COR-L47 (cell line): ENCODE results near the gene SCYL1.
A peak's percentile ranks its signal among the peaks of the same experiment; 100 is the strongest.

Source experiments
- DNase-seq: peaks from one replicate; lab custom pipeline; 2025; lab: John Stamatoyannopoulos, UW

SCYL1 gene

DNA sequence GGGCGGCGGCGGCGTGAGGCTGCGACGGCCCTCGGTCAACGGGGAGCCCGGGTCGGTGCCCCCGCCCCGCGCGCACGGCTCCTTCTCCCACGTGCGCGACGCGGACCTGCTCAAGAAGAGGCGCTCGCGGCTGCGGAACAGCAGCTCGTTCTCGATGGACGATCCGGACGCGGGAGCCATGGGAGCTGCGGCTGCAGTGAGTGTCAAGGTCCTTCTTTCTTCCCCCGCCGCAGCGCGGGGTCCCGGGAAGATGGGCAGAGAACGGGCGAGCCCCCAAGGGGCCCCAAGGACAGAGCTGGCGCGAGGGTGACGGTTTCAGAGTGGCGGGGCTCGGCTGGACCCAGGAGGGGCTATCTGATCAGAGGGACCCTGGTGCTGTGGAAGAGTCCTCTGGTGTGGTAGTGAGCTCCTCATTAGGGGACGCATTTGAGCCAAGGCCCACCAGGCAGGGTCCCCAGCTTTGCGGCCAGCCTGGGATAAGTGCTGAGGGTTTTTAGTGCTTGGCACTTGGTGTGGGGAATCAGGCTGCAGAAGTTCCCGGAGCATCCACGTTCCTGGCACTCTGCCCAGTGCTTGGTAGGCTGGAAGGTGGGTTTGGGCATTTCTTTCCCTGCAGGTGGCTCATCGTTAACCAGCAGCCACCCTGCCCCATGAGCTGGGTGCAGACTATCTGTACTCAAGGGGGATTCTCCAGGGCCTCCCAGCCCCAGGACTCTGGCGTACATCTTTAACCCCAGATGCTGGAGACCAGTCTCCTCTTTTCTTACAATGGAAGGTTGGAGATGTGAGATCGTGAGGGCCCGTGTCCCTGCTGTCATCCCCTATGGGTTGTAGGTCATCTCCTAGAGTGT is 60.7 kb downstream of the SCYL1 start:
- DNase-seq = peak; percentile 36

DNA sequence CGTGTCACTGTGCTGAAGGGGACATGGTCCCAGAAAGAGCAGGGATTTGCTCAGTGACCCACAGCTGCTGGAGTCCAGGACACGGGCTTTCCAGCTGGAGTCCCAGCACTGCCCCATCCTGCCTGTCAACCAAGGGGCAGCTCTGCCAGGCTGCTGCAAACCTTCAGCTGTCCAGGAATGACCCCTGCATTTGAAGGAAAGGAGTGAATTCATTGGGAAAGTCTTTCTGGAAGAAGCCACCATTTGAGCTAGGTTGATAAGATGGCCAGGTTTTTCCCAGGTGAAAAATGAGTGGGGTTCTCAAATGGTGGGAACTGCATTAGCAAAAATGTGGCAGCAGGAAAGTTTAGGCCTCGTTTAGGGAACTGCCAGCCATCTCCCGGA is 61.4 kb downstream of the SCYL1 start:
- no peak for DNase-seq

DNA sequence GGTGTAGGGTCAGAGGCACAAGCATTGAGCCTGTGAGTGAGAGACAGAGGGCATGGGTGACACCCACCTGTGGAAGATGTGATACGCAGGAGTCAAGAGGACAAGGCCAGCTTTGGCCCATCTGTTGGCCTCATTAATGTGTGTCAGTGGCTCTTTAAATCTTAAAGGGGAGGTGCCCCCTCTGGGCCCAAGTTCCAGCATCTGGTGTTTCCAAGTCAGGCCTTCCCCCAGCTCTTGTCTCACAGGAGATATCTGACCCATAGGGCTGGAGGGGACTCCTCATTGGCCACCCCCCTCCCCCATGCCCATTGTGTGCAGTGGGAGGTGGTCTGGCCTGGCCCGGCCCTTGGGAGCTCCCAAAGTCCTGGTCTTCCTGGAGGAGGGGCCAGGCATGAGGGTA is 61.8 kb downstream of the SCYL1 start:
- DNase-seq = no peak
